Endothelial cell of umbilical vein (primary cell): Measurements from ENCODE around the gene CHN2.

Experiments
- CTCF ChIP-seq, 2 donors: IDR thresholded peaks; 1 replicate in 1 of 2; 2 replicates in 1 of 2; pipeline ENCODE4 v1.5.1; 2011; ENCODE audit warnings: low read length in 2 of 2, mild to moderate bottlenecking in 2 of 2, moderate library complexity in 2 of 2, control low read depth in 1 of 2, inconsistent platforms in 1 of 2, low read depth in 1 of 2; ENCODE audit not compliant: insufficient read depth in 1 of 2; ENCODE audit errors: extremely low read depth in 1 of 2
- EZH2 ChIP-seq: IDR thresholded peaks from 2 replicates; pipeline ENCODE4 v1.6.1; 2012; ENCODE audit warnings: borderline replicate concordance, low read depth, mild to moderate bottlenecking, moderate library complexity, low read length, inconsistent platforms; ENCODE audit not compliant: severe bottlenecking
- MAX ChIP-seq: IDR thresholded peaks from 2 replicates; pipeline ENCODE4 v1.6.1; 2011; ENCODE audit not compliant: insufficient read depth, insufficient read length
- POLR2A ChIP-seq: IDR thresholded peaks from 2 replicates; pipeline ENCODE4 v1.6.1; 2012; ENCODE audit warnings: low read depth, mild to moderate bottlenecking, control low read depth, low read length
- POLR2AphosphoS5 ChIP-seq: IDR thresholded peaks from 2 replicates; pipeline ENCODE4 v1.6.1; 2012; ENCODE audit warnings: low read depth, mild to moderate bottlenecking, control low read depth, low read length, moderate library complexity; ENCODE audit not compliant: insufficient read depth

- TF ChIP-seq MAX, result no peak
- TF ChIP-seq CTCF (IDR thresholded peaks at IDR 0.05; ENCODE audit: extremely low read depth in 1 of 2, insufficient read depth in 1 of 2, low read depth in 1 of 2, low read length in 2 of 2), result no peak
- TF ChIP-seq EZH2, result no peak
- TF ChIP-seq POLR2A, result no peak
- TF ChIP-seq POLR2AphosphoS5, result no peak
Observed at GRCh38 chr7:29372351-29373090, 177.9 kb downstream of the CHN2 start.
